Measurements from ENCODE around the gene ZMIZ2. TPM values are rescaled to one million over a fixed set of nuclear protein-coding genes. Genes with fewer than 3 reads are reported as not detected.

Gene ZMIZ2
- total RNA-seq, 2 donors from 2014 or later = 85.6 to 98.2 TPM

DNA sequence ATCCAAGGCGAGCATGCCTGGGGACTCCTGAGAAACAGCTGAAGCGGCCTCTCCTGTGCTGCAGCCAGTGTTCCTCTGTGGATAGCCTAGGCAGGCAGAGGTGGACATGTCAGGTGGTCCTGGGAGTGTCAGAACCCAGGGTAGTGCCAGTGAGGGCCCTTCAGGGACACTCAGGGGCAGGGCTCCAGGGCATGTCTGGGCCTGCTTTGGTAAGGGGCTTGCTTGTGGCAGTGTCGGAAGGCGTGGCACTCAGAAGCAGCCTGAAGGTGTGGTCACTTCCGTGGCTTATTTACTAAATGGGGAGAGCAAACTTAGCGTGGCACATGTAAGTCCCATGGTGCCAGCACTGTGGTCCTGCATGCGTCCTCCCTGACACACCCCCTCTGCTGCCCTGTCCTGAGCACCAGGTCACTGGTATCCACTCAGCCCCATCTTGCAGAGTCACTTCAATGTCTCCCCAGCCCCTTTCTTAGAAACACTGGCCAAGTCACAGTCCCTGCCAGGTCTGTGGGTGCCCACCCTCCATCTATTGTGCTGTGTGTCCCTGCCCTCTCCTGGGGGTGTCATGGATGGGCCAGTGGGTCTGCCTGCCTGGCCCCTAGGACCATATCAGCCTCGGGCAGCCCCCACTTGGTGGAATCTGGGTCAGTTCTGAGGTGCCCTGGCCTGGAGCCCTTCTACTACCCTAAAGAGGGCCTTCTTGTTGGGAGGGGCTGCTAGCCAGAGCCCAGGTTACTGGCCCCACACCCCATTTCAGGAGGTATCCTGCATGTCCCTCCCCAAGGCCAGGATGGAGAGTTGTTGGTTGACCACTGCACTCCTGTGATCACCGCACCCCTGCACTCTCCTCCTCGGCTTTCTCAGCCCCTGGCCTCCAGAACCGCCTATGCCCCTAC is 6.4 kb downstream of the ZMIZ2 start:
- TF ChIP-seq, protein P1, sequence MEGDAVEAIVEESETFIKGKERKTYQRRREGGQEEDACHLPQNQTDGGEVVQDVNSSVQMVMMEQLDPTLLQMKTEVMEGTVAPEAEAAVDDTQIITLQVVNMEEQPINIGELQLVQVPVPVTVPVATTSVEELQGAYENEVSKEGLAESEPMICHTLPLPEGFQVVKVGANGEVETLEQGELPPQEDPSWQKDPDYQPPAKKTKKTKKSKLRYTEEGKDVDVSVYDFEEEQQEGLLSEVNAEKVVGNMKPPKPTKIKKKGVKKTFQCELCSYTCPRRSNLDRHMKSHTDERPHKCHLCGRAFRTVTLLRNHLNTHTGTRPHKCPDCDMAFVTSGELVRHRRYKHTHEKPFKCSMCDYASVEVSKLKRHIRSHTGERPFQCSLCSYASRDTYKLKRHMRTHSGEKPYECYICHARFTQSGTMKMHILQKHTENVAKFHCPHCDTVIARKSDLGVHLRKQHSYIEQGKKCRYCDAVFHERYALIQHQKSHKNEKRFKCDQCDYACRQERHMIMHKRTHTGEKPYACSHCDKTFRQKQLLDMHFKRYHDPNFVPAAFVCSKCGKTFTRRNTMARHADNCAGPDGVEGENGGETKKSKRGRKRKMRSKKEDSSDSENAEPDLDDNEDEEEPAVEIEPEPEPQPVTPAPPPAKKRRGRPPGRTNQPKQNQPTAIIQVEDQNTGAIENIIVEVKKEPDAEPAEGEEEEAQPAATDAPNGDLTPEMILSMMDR (conservative IDR thresholded peaks at IDR 0.05) = no peak
- Histone ChIP-seq H3K4me1 (ENCODE audit: control insufficient read depth, insufficient read depth, low read length) (no peaks in the 10 kb centered on the region), H3K27me3 (ENCODE audit: control insufficient read depth, insufficient read depth, low read length, poor library complexity, severe bottlenecking) (no peaks in the 10 kb centered on the region), H3K9ac (ENCODE audit: extremely low read depth, low read length, poor library complexity, severe bottlenecking) (no peak overlapping the region), H3K4me3 (ENCODE audit: low read length) (no peak overlapping the region), H3K36me3 (ENCODE audit: control insufficient read depth, insufficient read depth, low read length) (no peaks in the 10 kb centered on the region), H3K9me3 (ENCODE audit: control insufficient read depth, low read length) (no peaks in the 10 kb centered on the region), H3K27ac (ENCODE audit: low read depth, low read length) (peak overlapping the region; percentile 38)
- Mint-ChIP-seq H3K27me3 (ENCODE audit: insufficient read depth) (no peaks in the 10 kb centered on the region), H3K4me3 (no peak overlapping the region), H3K9me3 (no peaks in the 10 kb centered on the region), H3K4me1 (peaks cover 8% of the 10 kb centered on the region), H3K27ac (no peak overlapping the region), H3K36me3 (ENCODE audit: low read depth) (peaks cover 18% of the 10 kb centered on the region)
- DNase-seq = no peak
- 95 to 100% methylated on average over 6 to 11 of the region's 11 CpGs for WGBS, 2 experiments (ENCODE audit: insufficient coverage in 1 of 2, insufficient read length in 1 of 2)

DNA sequence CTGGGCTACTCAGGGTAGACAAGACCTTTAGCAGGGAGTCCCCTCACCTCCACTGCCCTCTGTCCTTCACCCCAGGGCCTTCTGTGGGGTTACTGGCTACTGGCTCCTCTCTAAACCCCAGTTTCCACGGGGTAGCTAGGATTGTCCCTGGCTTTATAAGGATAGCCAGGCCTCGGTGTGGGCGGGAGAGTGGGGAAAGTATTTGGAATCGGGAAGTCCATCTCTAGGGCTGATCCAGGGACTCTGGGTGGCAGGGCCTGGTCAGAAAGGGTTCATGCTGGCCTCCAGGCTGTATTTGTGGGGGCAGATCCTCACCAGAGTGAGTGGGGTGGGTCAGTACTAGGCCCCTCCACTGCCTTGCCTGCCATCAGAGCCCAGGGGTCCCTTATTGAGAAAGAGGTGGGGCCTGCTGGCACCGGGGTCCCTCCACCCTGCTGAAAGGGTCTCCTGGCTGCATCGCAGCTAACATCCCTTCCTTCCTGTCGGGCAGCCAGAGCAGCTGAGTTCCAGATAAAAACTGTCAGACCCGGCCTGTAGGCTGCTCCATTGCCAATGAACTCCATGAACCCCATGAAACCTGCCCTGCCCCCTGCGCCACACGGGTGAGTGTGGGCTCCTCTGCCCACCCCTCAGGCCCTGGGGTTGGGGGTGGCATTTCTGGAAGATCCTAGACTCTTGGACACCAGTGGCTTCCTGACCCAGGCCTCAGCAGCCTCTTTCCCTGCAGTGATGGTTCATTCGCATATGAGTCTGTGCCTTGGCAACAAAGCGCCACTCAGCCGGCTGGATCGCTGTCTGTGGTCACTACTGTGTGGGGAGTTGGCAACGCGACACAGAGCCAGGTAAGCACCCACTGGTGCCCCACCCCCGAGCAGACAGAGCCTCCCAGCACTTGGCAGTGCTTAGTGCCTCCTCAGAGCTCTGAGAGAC is 7.3 kb downstream of the ZMIZ2 start:
- Histone ChIP-seq H3K36me3 (ENCODE audit: control insufficient read depth, insufficient read depth, low read length) (no peaks in the 10 kb centered on the region), H3K4me3 (ENCODE audit: low read length) (no peak overlapping the region), H3K4me1 (ENCODE audit: control insufficient read depth, insufficient read depth, low read length) (no peaks in the 10 kb centered on the region), H3K9me3 (ENCODE audit: control insufficient read depth, low read length) (no peaks in the 10 kb centered on the region), H3K27ac (ENCODE audit: low read depth, low read length) (no peak overlapping the region), H3K27me3 (ENCODE audit: control insufficient read depth, insufficient read depth, low read length, poor library complexity, severe bottlenecking) (no peaks in the 10 kb centered on the region), H3K9ac (ENCODE audit: extremely low read depth, low read length, poor library complexity, severe bottlenecking) (no peak overlapping the region)
- Mint-ChIP-seq H3K4me3 (no peak overlapping the region), H3K36me3 (ENCODE audit: low read depth) (peaks cover 22% of the 10 kb centered on the region), H3K27me3 (ENCODE audit: insufficient read depth) (no peaks in the 10 kb centered on the region), H3K4me1 (no peaks in the 10 kb centered on the region), H3K27ac (no peak overlapping the region), H3K9me3 (no peaks in the 10 kb centered on the region)
- TF ChIP-seq, protein P1 (conservative IDR thresholded peaks at IDR 0.05) = no peak
- DNase-seq = no peak
- 91 to 92% methylated on average over 15 to 17 of the region's 17 CpGs for WGBS, 2 experiments (ENCODE audit: insufficient coverage in 1 of 2, insufficient read length in 1 of 2)

DNA sequence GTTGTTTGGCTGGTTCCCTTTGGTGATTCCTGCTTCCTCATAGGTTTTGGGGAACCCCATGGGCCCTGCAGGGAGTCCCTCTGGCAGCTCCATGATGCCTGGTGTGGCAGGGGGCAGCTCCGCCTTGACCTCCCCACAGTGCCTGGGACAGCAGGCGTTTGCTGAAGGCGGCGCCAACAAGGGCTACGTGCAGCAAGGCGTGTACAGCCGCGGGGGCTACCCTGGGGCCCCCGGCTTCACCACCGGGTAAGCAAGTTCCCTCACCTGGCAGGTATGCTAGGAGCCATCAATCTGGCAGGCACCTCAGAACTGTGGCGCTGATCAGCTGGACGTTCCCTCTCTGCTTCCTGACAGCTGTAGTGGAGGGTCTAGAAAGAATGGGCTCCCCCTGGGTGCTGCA is 8.3 kb downstream of the ZMIZ2 start:
- H3K4me3 ChIP-seq (ENCODE audit: low read length) = no peak overlapping the region
- peaks cover 22% of the 10 kb centered on the region for H3K36me3 Mint-ChIP-seq (ENCODE audit: low read depth)
- H3K4me1 ChIP-seq (ENCODE audit: control insufficient read depth, insufficient read depth, low read length) = no peaks in the 10 kb centered on the region
- H3K27ac ChIP-seq (ENCODE audit: low read depth, low read length) = no peak overlapping the region
- no peaks in the 10 kb centered on the region for H3K4me1 Mint-ChIP-seq
- TF ChIP-seq, protein P1 (conservative IDR thresholded peaks at IDR 0.05) = no peak
- no peak overlapping the region for H3K4me3 Mint-ChIP-seq
- 97 to 100% methylated on average over 6 to 12 of the region's 12 CpGs for WGBS, 2 experiments (ENCODE audit: insufficient coverage in 1 of 2, insufficient read length in 1 of 2)
- H3K36me3 ChIP-seq (ENCODE audit: control insufficient read depth, insufficient read depth, low read length) = peaks cover 1% of the 10 kb centered on the region
- H3K9me3 ChIP-seq (ENCODE audit: control insufficient read depth, low read length) = no peaks in the 10 kb centered on the region
- H3K9ac ChIP-seq (ENCODE audit: extremely low read depth, low read length, poor library complexity, severe bottlenecking) = no peak overlapping the region
- DNase-seq = no peak
- no peaks in the 10 kb centered on the region for H3K27me3 ChIP-seq (ENCODE audit: control insufficient read depth, insufficient read depth, low read length, poor library complexity, severe bottlenecking)
- H3K9me3 Mint-ChIP-seq = no peaks in the 10 kb centered on the region
- H3K27me3 Mint-ChIP-seq (ENCODE audit: insufficient read depth) = no peaks in the 10 kb centered on the region
- no peak overlapping the region for H3K27ac Mint-ChIP-seq
